ENCODE data around the gene KBTBD7. TPM values are rescaled to one million over a fixed set of nuclear protein-coding genes. Genes with fewer than 3 reads are reported as not detected.

The KBTBD7 gene
- total RNA-seq, 1 experiment from 2014 or later, result 10.5 TPM

DNA sequence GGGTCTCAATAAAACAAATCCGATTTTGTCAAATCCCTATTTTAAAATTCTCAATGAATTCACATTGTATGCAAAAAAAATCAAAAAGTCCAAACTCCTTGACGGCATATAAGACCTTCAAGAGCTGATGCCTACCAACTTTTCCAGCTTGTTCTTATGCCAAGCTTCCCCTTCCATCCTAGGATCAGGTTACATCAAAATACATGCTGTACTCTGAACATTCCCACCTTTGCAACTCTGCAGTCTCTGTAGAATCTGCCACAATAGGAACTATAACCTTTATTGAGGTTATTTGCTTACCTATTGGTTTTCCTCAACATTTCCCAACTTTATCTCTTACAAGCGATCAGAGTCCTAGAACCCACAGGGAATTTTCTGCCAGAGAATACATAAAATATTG lies 7.9 kb downstream of the KBTBD7 start:
- Mint-ChIP-seq H3K27ac (ENCODE audit: unreplicated experiment) (no peak overlapping the region), H3K4me1 (ENCODE audit: low read depth, unreplicated experiment) (peaks cover 8% of the 10 kb centered on the region), H3K9me3 (ENCODE audit: unreplicated experiment) (no peaks in the 10 kb centered on the region), H3K27me3 (ENCODE audit: insufficient read depth, unreplicated experiment) (no peaks in the 10 kb centered on the region), H3K4me3 (ENCODE audit: unreplicated experiment) (no peak overlapping the region), H3K36me3 (ENCODE audit: insufficient read depth, unreplicated experiment) (no peaks in the 10 kb centered on the region)
- TF ChIP-seq CTCF (IDR thresholded peaks at IDR 0.05; ENCODE audit: insufficient read depth in 1 of 2, low read depth in 1 of 2, low read length in 1 of 2, severe bottlenecking in 1 of 2, unreplicated experiment in 1 of 2), result no peak
- ChIA-PET POLR2A (no interaction called here), CTCF (no interaction called here)
- Histone ChIP-seq H3K36me3 (ENCODE audit: control insufficient read depth, insufficient read depth, low read length) (no peaks in the 10 kb centered on the region), H3K4me1 (peaks cover 13% of the 10 kb centered on the region), H3K4me3 (ENCODE audit: low read depth, low read length) (no peak overlapping the region), H3K9me3 (no peaks in the 10 kb centered on the region), H3K27me3 (replicated peaks; ENCODE audit: control insufficient read depth, insufficient read depth, low read length) (no peaks in the 10 kb centered on the region)
- DNase-seq, result no peak
- BruUV-seq (replicated peaks), result no TSS peak
- intact Hi-C loops (cut with micrococcal nuclease; ENCODE audit: unreplicated experiment), result no loop called here

DNA sequence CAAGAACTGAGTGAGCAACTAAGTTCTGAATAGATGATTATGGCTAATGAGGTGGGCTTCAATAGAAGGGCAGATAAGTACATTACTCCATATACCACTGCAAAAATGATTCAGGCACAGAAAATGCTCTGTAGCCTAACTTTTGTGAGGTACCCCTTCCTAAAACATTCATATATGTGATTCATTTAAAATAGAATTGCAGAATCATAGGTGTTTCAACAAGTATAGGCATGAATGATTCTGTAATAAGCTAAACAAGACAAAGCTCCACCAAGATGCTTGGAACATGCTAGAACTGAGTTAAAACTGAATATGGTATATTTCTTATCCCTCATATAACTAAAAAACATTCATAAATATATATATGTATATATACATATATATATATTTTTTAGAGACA lies 12.1 kb downstream of the KBTBD7 start:
- no peaks in the 10 kb centered on the region for H3K27me3 Mint-ChIP-seq (ENCODE audit: insufficient read depth, unreplicated experiment)
- H3K36me3 Mint-ChIP-seq (ENCODE audit: insufficient read depth, unreplicated experiment), result no peaks in the 10 kb centered on the region
- CTCF ChIA-PET, result no interaction called here
- H3K27ac Mint-ChIP-seq (ENCODE audit: unreplicated experiment), result no peak overlapping the region
- Histone ChIP-seq H3K4me3 (ENCODE audit: low read depth, low read length) (no peak overlapping the region), H3K36me3 (ENCODE audit: control insufficient read depth, insufficient read depth, low read length) (no peaks in the 10 kb centered on the region), H3K4me1 (no peaks in the 10 kb centered on the region), H3K27me3 (replicated peaks; ENCODE audit: control insufficient read depth, insufficient read depth, low read length) (no peaks in the 10 kb centered on the region), H3K9me3 (0 out of 2 replicates have a peak, but pooled peaks cover under 1% of the 10 kb centered on the region)
- no peaks in the 10 kb centered on the region for H3K4me1 Mint-ChIP-seq (ENCODE audit: low read depth, unreplicated experiment)
- no peak for DNase-seq
- no peak overlapping the region for H3K4me3 Mint-ChIP-seq (ENCODE audit: unreplicated experiment)
- intact Hi-C loops (cut with micrococcal nuclease; ENCODE audit: unreplicated experiment), result no loop called here
- BruUV-seq (replicated peaks), result no TSS peak
- no peaks in the 10 kb centered on the region for H3K9me3 Mint-ChIP-seq (ENCODE audit: unreplicated experiment)
- TF ChIP-seq CTCF (IDR thresholded peaks at IDR 0.05; ENCODE audit: insufficient read depth in 1 of 2, low read depth in 1 of 2, low read length in 1 of 2, severe bottlenecking in 1 of 2, unreplicated experiment in 1 of 2), result no peak
- POLR2A ChIA-PET, result no interaction called here

GRCh38 chr13:41179593-41180250 lies 14.6 kb downstream of the KBTBD7 start:
- Histone ChIP-seq H3K9me3 (peaks cover 21% of the 10 kb centered on the region), H3K4me1 (no peaks in the 10 kb centered on the region), H3K36me3 (ENCODE audit: control insufficient read depth, insufficient read depth, low read length) (no peaks in the 10 kb centered on the region), H3K27me3 (replicated peaks; ENCODE audit: control insufficient read depth, insufficient read depth, low read length) (no peaks in the 10 kb centered on the region), H3K4me3 (ENCODE audit: low read depth, low read length) (no peak overlapping the region)
- TF ChIP-seq CTCF (IDR thresholded peaks at IDR 0.05; ENCODE audit: insufficient read depth in 1 of 2, low read depth in 1 of 2, low read length in 1 of 2, severe bottlenecking in 1 of 2, unreplicated experiment in 1 of 2), result no peak
- CTCF ChIA-PET, result no interaction called here
- Mint-ChIP-seq H3K4me1 (ENCODE audit: low read depth, unreplicated experiment) (no peaks in the 10 kb centered on the region), H3K4me3 (ENCODE audit: unreplicated experiment) (no peak overlapping the region), H3K36me3 (ENCODE audit: insufficient read depth, unreplicated experiment) (no peaks in the 10 kb centered on the region), H3K27me3 (ENCODE audit: insufficient read depth, unreplicated experiment) (no peaks in the 10 kb centered on the region), H3K9me3 (ENCODE audit: unreplicated experiment) (peaks cover 23% of the 10 kb centered on the region), H3K27ac (ENCODE audit: unreplicated experiment) (no peak overlapping the region)
- POLR2A ChIA-PET, result no interaction called here
- intact Hi-C loops (cut with micrococcal nuclease; ENCODE audit: unreplicated experiment), result no loop called here
- BruUV-seq (replicated peaks), result no TSS peak
- DNase-seq, result no peak
